ENCODE data around the gene PLOD3. TPM values are rescaled to one million over a fixed set of nuclear protein-coding genes. Genes with fewer than 3 reads are reported as not detected.

PLOD3 gene
- total RNA-seq, 1 experiment from 2014 or later = 74.5 TPM

- H2AFZ ChIP-seq (ENCODE audit: low read length) = no peak overlapping the region
- no peak overlapping the region for H3K56ac ChIP-seq (ENCODE audit: insufficient read length, low read depth, low read length)
- H3K18ac ChIP-seq (ENCODE audit: insufficient read length, low read depth, low read length) = no peak overlapping the region
- H3K14ac ChIP-seq (ENCODE audit: insufficient read depth, low read length) = no peak overlapping the region
- H3K27ac ChIP-seq (ENCODE audit: insufficient read length, low read depth, low read length) = no peak overlapping the region
- H2AK5ac ChIP-seq (ENCODE audit: insufficient read length, low read length) = no peak overlapping the region
- no peak overlapping the region for H2BK120ac ChIP-seq (ENCODE audit: low read depth, low read length, poor library complexity, severe bottlenecking)
- no peaks in the 10 kb centered on the region for H3K27me3 ChIP-seq (ENCODE audit: insufficient read depth, low read length)
- H3T11ph ChIP-seq (ENCODE audit: low read length) = no peak overlapping the region
- no peak overlapping the region for H4K5ac ChIP-seq (ENCODE audit: insufficient read length, low read depth, low read length)
- H4K91ac ChIP-seq (ENCODE audit: insufficient read length, low read depth, low read length) = no peak overlapping the region
- no peak for TF ChIP-seq CTCF (conservative IDR thresholded peaks at IDR 0.05)
- peaks cover 12 to 24% of the 10 kb centered on the region in 2 experiments for H3K4me1 Mint-ChIP-seq
- H3K9ac ChIP-seq (ENCODE audit: extremely low read depth, insufficient read length, low read length) = no peak overlapping the region
- no peaks in the 10 kb centered on the region for H3K9me3 Mint-ChIP-seq
- H4K8ac ChIP-seq (replicated peaks; ENCODE audit: insufficient read length, low read depth, low read length) = no peak overlapping the region
- no peak overlapping the region for H3K23ac ChIP-seq (ENCODE audit: insufficient read length, low read depth, low read length)
- no peak overlapping the region for H3K4me2 ChIP-seq (ENCODE audit: insufficient read depth, insufficient read length, low read length)
- H2BK15ac ChIP-seq (ENCODE audit: low read depth, low read length) = no peak overlapping the region
- peaks cover 6% of the 10 kb centered on the region for H3K23me2 ChIP-seq (ENCODE audit: insufficient read length, low read depth, low read length, poor library complexity, severe bottlenecking)
- no peak overlapping the region for H2BK20ac ChIP-seq (ENCODE audit: low read depth, low read length, poor library complexity, severe bottlenecking)
- H3K9me3 ChIP-seq (ENCODE audit: control insufficient read depth, low read depth, low read length) = no peaks in the 10 kb centered on the region
- H3K36me3 Mint-ChIP-seq (ENCODE audit: insufficient read depth in 1 of 3, low read depth in 3 of 3) = peaks cover 3 to 29% (median 4%) of the 10 kb centered on the region in 3 experiments; a peak in 5 of 7 replicates
- H3K4me1 ChIP-seq (ENCODE audit: insufficient read depth, low read length) = no peaks in the 10 kb centered on the region
- H4K20me1 ChIP-seq (ENCODE audit: control insufficient read depth, insufficient read depth, insufficient read length) = peaks cover 2% of the 10 kb centered on the region
- no peaks in the 10 kb centered on the region for H3K79me1 ChIP-seq (ENCODE audit: insufficient read depth, low read depth, low read length, poor library complexity, severe bottlenecking)
- peak overlapping the region in 1 of 3 experiments; percentile 47; a peak in 3 of 7 replicates for H3K27ac Mint-ChIP-seq
- no peaks in the 10 kb centered on the region for H3K79me2 ChIP-seq (ENCODE audit: insufficient read depth, low read length)
- no peaks in the 10 kb centered on the region for H3K27me3 Mint-ChIP-seq (ENCODE audit: low read depth)
- H2BK12ac ChIP-seq (ENCODE audit: insufficient read length, low read depth, low read length) = no peak overlapping the region
- H3K4me3 Mint-ChIP-seq = no peak overlapping the region
- H2BK5ac ChIP-seq (ENCODE audit: insufficient read length, low read length) = no peak overlapping the region
- H3K4ac ChIP-seq (ENCODE audit: low read depth, low read length) = no peak overlapping the region
- DNase-seq = no peak
- WGBS (ENCODE audit: extremely low coverage, insufficient read length, low lambda C conversion rate) = no CpG with 5 or more reads among the region's 27 CpGs
Measured at GRCh38 chr7:101239191-101239950, 22.0 kb upstream of the PLOD3 start.

Measured in H9 (cell line).